ENCODE measurements around the gene ARL10. TPM values are rescaled to one million over a fixed set of nuclear protein-coding genes. Genes with fewer than 3 reads are reported as not detected.
A peak's percentile ranks its signal among the peaks of the same experiment; 100 is the strongest.

Gene ARL10
- total and polyA plus RNA-seq, 2 donors from 2014 or later: 2.9 to 6.2 TPM

GRCh38 chr5:176356179-176356566 is 9.1 kb upstream of the ARL10 start:
- intact Hi-C loops (cut with DNase I): no loop called here
- Histone ChIP-seq H3K4me1 (ENCODE audit: control insufficient read depth in 2 of 3, insufficient read depth in 2 of 3, low read depth in 1 of 3, low read length in 3 of 3) (peaks cover 0 to 6% (median 0%) of the 10 kb centered on the region in 3 donors), H3K4me3 (ENCODE audit: low read length in 3 of 3) (no peak overlapping the region), H3K27me3 (ENCODE audit: control insufficient read depth, insufficient read depth, low read length) (no peaks in the 10 kb centered on the region), H3K9me3 (ENCODE audit: control insufficient read depth in 2 of 3, insufficient read depth in 1 of 3, low read length in 3 of 3) (no peaks in the 10 kb centered on the region), H3K9ac (ENCODE audit: low read length in 3 of 3) (no peak overlapping the region), H3K36me3 (ENCODE audit: control insufficient read depth in 2 of 3, insufficient read depth in 3 of 3, low read length in 3 of 3) (peaks cover 10 to 51% (median 35%) of the 10 kb centered on the region in 3 donors), H3K27ac (ENCODE audit: low read depth in 2 of 2, low read length in 2 of 2) (no peak overlapping the region)
- TF ChIP-seq CTCF (IDR thresholded peaks at IDR 0.05; ENCODE audit: borderline replicate concordance, extremely low read depth, insufficient read depth): no peak
- DNase-seq (no peak), FAIRE-seq (no peak)

- Histone ChIP-seq H3K27me3 (ENCODE audit: control insufficient read depth, insufficient read depth, low read length) (no peaks in the 10 kb centered on the region), H3K4me3 (ENCODE audit: low read length in 3 of 3) (peak overlapping the region; percentile 18 to 89 (median 69)), H3K9me3 (ENCODE audit: control insufficient read depth in 2 of 3, insufficient read depth in 1 of 3, low read length in 3 of 3) (no peaks in the 10 kb centered on the region), H3K36me3 (ENCODE audit: control insufficient read depth in 2 of 3, insufficient read depth in 3 of 3, low read length in 3 of 3) (peaks cover 5 to 17% (median 7%) of the 10 kb centered on the region in 3 donors), H3K27ac (ENCODE audit: low read depth in 2 of 2, low read length in 2 of 2) (no peak overlapping the region), H3K4me1 (ENCODE audit: control insufficient read depth in 2 of 3, insufficient read depth in 2 of 3, low read depth in 1 of 3, low read length in 3 of 3) (peaks cover 0 to 7% (median 0%) of the 10 kb centered on the region in 3 donors), H3K9ac (ENCODE audit: low read length in 3 of 3) (no peak overlapping the region)
- no peak for TF ChIP-seq CTCF (IDR thresholded peaks at IDR 0.05; ENCODE audit: borderline replicate concordance, extremely low read depth, insufficient read depth)
- FAIRE-seq (no peak), DNase-seq (no peak)
- intact Hi-C loops (cut with DNase I): no loop called here
These were observed 5.6 kb upstream of the ARL10 start for GRCh38 chr5:176359658-176360057.

- peak overlapping the region; percentile 33 to 83 for H3K27ac ChIP-seq (ENCODE audit: low read depth in 2 of 2, low read length in 2 of 2)
- no peak for FAIRE-seq
These were observed 4.3 kb upstream of the ARL10 start for GRCh38 chr5:176360894-176361436.

More at GRCh38 chr5:176360894-176361436, 4.3 kb upstream of the ARL10 start:
- Histone ChIP-seq H3K9ac (ENCODE audit: low read length in 3 of 3) (peak overlapping the region; percentile 71 to 92 (median 75)), H3K4me3 (ENCODE audit: low read length in 3 of 3) (peak overlapping the region; percentile 64 to 89 (median 79)), H3K27me3 (ENCODE audit: control insufficient read depth, insufficient read depth, low read length) (no peaks in the 10 kb centered on the region), H3K4me1 (ENCODE audit: control insufficient read depth in 2 of 3, insufficient read depth in 2 of 3, low read depth in 1 of 3, low read length in 3 of 3) (peaks cover 0 to 12% (median 0%) of the 10 kb centered on the region in 3 donors), H3K36me3 (ENCODE audit: control insufficient read depth in 2 of 3, insufficient read depth in 3 of 3, low read length in 3 of 3) (peaks cover 2 to 6% (median 4%) of the 10 kb centered on the region in 3 donors), H3K9me3 (ENCODE audit: control insufficient read depth in 2 of 3, insufficient read depth in 1 of 3, low read length in 3 of 3) (no peaks in the 10 kb centered on the region)
- TF ChIP-seq CTCF (IDR thresholded peaks at IDR 0.05; ENCODE audit: borderline replicate concordance, extremely low read depth, insufficient read depth): no peak
- DNase-seq: no peak
- intact Hi-C loops (cut with DNase I): no loop called here

All from kidney (tissue), 14 donors.